Measurements from ENCODE around the gene NLRP6. TPM values are rescaled to one million over a fixed set of nuclear protein-coding genes. Genes with fewer than 3 reads are reported as not detected.

NLRP6 gene
- total and polyA plus RNA-seq, 2 of the 4 experiments (the other 2 are of a cell fraction) = not detected

DNA sequence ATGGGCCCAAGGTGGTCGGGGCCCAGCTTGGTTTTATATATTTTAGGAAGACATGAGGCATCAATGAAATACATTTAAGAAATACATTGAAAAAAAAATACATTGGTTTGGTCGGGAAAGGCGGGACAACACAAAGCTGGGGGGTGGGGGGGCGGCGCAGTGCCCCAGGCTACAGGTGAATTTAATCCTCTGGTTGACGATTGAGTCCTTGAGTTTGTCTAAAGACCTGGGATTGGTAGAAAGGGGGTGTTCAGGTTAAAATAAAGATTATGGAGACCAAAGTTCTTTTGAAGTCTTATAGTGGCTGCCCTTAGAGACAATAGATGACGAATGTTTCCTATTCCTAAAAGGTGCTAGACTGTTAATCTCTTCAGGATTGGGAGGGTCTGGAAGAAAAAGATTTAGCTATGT is 38.7 kb downstream of the NLRP6 start:
- Histone ChIP-seq H2BK15ac (ENCODE audit: low read depth, low read length) (no peak overlapping the region), H3K9ac (ENCODE audit: low read depth, low read length) (no peak overlapping the region), H3K27ac (ENCODE audit: insufficient read depth, low read length) (no peak overlapping the region), H3K18ac (ENCODE audit: low read depth, low read length) (no peak overlapping the region), H2BK5ac (ENCODE audit: low read depth, low read length, poor library complexity, severe bottlenecking) (no peak overlapping the region), H3K79me1 (ENCODE audit: low read depth in 1 of 2, low read length in 2 of 2) (peaks cover 5 to 36% of the 10 kb centered on the region in 2 experiments; a peak in 3 of 4 replicates), H3K4me3 (ENCODE audit: insufficient read depth, low read depth, low read length) (no peak overlapping the region), H4K8ac (ENCODE audit: low read depth in 2 of 2, low read length in 2 of 2) (no peak overlapping the region), H2AFZ (replicated peaks; ENCODE audit: low read length, poor library complexity) (no peak overlapping the region), H3K9me1 (ENCODE audit: insufficient read depth, low read length) (0 out of 2 replicates have a peak, but pooled peaks cover 3% of the 10 kb centered on the region), H2BK120ac (ENCODE audit: low read depth, low read length) (no peak overlapping the region), H3K23ac (ENCODE audit: low read depth, low read length) (no peak overlapping the region), H4K20me1 (ENCODE audit: insufficient read depth, low read length) (peaks cover 10% of the 10 kb centered on the region; the same call in 1 of the 2 replicates), H2AK5ac (ENCODE audit: low read depth, low read length) (no peak overlapping the region), H4K5ac (ENCODE audit: low read depth, low read length) (no peak overlapping the region), H3K27me3 (ENCODE audit: control insufficient read depth, insufficient read depth, low read length) (no peaks in the 10 kb centered on the region), H4K91ac (ENCODE audit: insufficient read depth, low read depth, low read length) (no peak overlapping the region), H3K14ac (replicated peaks; ENCODE audit: low read depth, low read length) (no peak overlapping the region), H3K36me3 (ENCODE audit: control insufficient read depth, insufficient read depth, low read length) (peaks cover 6% of the 10 kb centered on the region; the same call in 1 of the 2 replicates), H2AK9ac (replicated peaks; ENCODE audit: low read depth, low read length, poor library complexity) (no peak overlapping the region), H3K4me1 (ENCODE audit: control insufficient read depth, insufficient read depth, low read length) (peaks cover 22% of the 10 kb centered on the region), H2BK20ac (ENCODE audit: low read depth, low read length) (no peak overlapping the region), H3K56ac (ENCODE audit: extremely low read depth, insufficient read depth, low read length) (no peak overlapping the region), H3K4ac (ENCODE audit: low read depth, low read length) (no peak overlapping the region), H3K9me3 (ENCODE audit: control insufficient read depth, insufficient read depth, low read length) (no peaks in the 10 kb centered on the region), H3K4me2 (ENCODE audit: low read depth, low read length) (no peak overlapping the region; the same call in 1 of the 2 replicates)
- CTCF ChIA-PET = no interaction called here
- POLR2A ChIA-PET (ENCODE audit: unreplicated experiment) = interaction anchor here (1.0 kb wide), 1 partner anchor 35 kb away, joined by 4 read pairs; no protein-coding TSS in a partner anchor
- in situ Hi-C loops (cut with MboI; ENCODE audit: low sequenced_read_pairs) (no loop called here), intact Hi-C loops (cut with micrococcal nuclease) (no loop called here), dilution Hi-C loops (cut with HindIII; ENCODE audit: low sequenced_read_pairs, unreplicated experiment) (no loop called here)
- WGBS, 2 experiments (ENCODE audit: extremely low coverage in 2 of 2, insufficient read length in 1 of 2) = 83% methylated on average over 4 of the region's 7 CpGs; no CpG with 5 or more reads in 1 of the 2 experiments
- BruUV-seq (replicated peaks) = no TSS peak
- DNase-seq (no peak), ATAC-seq (ENCODE audit: low read depth) (no peak)
- no peak for TF ChIP-seq CHD1 (IDR thresholded peaks at IDR 0.05; ENCODE audit: low read depth, low read length)
- no peak for TF ChIP-seq CEBPB (IDR thresholded peaks at IDR 0.05; ENCODE audit: low read depth, low read length)
- TF ChIP-seq, protein P1, sequence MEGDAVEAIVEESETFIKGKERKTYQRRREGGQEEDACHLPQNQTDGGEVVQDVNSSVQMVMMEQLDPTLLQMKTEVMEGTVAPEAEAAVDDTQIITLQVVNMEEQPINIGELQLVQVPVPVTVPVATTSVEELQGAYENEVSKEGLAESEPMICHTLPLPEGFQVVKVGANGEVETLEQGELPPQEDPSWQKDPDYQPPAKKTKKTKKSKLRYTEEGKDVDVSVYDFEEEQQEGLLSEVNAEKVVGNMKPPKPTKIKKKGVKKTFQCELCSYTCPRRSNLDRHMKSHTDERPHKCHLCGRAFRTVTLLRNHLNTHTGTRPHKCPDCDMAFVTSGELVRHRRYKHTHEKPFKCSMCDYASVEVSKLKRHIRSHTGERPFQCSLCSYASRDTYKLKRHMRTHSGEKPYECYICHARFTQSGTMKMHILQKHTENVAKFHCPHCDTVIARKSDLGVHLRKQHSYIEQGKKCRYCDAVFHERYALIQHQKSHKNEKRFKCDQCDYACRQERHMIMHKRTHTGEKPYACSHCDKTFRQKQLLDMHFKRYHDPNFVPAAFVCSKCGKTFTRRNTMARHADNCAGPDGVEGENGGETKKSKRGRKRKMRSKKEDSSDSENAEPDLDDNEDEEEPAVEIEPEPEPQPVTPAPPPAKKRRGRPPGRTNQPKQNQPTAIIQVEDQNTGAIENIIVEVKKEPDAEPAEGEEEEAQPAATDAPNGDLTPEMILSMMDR (conservative IDR thresholded peaks at IDR 0.05; ENCODE audit: low read depth, low read length) = no peak
- no peak for TF ChIP-seq MXI1 (IDR thresholded peaks at IDR 0.05; ENCODE audit: borderline replicate concordance, low read depth, low read length)
- TF ChIP-seq, protein P2, sequence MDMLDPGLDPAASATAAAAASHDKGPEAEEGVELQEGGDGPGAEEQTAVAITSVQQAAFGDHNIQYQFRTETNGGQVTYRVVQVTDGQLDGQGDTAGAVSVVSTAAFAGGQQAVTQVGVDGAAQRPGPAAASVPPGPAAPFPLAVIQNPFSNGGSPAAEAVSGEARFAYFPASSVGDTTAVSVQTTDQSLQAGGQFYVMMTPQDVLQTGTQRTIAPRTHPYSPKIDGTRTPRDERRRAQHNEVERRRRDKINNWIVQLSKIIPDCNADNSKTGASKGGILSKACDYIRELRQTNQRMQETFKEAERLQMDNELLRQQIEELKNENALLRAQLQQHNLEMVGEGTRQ (IDR thresholded peaks at IDR 0.05; ENCODE audit: low read depth, low read length) = no peak
- no peak for TF ChIP-seq BHLHE40 (IDR thresholded peaks at IDR 0.05; ENCODE audit: low read depth, low read length)
- TF ChIP-seq, protein P3, sequence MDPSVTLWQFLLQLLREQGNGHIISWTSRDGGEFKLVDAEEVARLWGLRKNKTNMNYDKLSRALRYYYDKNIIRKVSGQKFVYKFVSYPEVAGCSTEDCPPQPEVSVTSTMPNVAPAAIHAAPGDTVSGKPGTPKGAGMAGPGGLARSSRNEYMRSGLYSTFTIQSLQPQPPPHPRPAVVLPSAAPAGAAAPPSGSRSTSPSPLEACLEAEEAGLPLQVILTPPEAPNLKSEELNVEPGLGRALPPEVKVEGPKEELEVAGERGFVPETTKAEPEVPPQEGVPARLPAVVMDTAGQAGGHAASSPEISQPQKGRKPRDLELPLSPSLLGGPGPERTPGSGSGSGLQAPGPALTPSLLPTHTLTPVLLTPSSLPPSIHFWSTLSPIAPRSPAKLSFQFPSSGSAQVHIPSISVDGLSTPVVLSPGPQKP (IDR thresholded peaks at IDR 0.05; ENCODE audit: borderline replicate concordance, low read depth, low read length) = no peak
- no peak for TF ChIP-seq NFE2L2 (IDR thresholded peaks at IDR 0.05; ENCODE audit: low read depth, low read length)
- TF ChIP-seq RFX5 (IDR thresholded peaks at IDR 0.05; ENCODE audit: low read depth, low read length) = no peak
- no peak for TF ChIP-seq MAZ (IDR thresholded peaks at IDR 0.05; ENCODE audit: borderline replicate concordance, low read depth, low read length)
- TF ChIP-seq RCOR1 (IDR thresholded peaks at IDR 0.05; ENCODE audit: insufficient replicate concordance, low read length) = no peak
- TF ChIP-seq RAD21 (IDR thresholded peaks at IDR 0.05; ENCODE audit: low read length) = no peak
- TF ChIP-seq SMC3 (IDR thresholded peaks at IDR 0.05; ENCODE audit: low read depth, low read length) = no peak
